Neutrophil (primary cell): ENCODE measurements around the gene UBE2O.

Experiments
- H3K27ac ChIP-seq: fragments of 200-600 bp; sonication (generic); 2 replicates; pipeline ENCODE4 v1.5.1; 2016; ENCODE audit warnings: mild to moderate bottlenecking, moderate library complexity
- H3K27me3 ChIP-seq: fragments of 200-600 bp; sonication (generic); 2 replicates; pipeline ENCODE4 v1.6.0; 2016; ENCODE audit warnings: mild to moderate bottlenecking
- H3K36me3 ChIP-seq: fragments of 200-600 bp; sonication (generic); 2 replicates; pipeline ENCODE4 v1.5.1; 2017
- H3K4me1 ChIP-seq, 2 experiments: fragments of 200-600 bp in 1 of 2; sonication (generic) in 1 of 2; 1 replicate in 1 of 2; 2 replicates in 1 of 2; pipeline versions ENCODE4 v1.5.1 to v1.6.1; 2013 to 2016; ENCODE audit warnings: low read depth in 1 of 2, low read length in 1 of 2, mild to moderate bottlenecking in 1 of 2, moderate library complexity in 1 of 2; ENCODE audit not compliant: control insufficient read depth in 1 of 2, insufficient read depth in 1 of 2
- H3K4me3 ChIP-seq, 2 experiments: fragments of 200-600 bp in 1 of 2; sonication (generic) in 1 of 2; 1 replicate in 1 of 2; 2 replicates in 1 of 2; pipeline ENCODE4 v1.5.1; 2013 to 2016; ENCODE audit warnings: low read depth in 1 of 2, low read length in 1 of 2, mild to moderate bottlenecking in 1 of 2, moderate library complexity in 1 of 2
- H3K9me3 ChIP-seq: fragments of 200-600 bp; sonication (generic); 2 replicates; pipeline ENCODE4 v1.5.1; 2016
- TF ChIP-seq, protein P1 (sequence below): fragments of 200-600 bp; sonication (generic); IDR thresholded peaks from 2 replicates; pipeline ENCODE4 v1.5.1; 2016; ENCODE audit warnings: antibody characterized with exemption

The UBE2O gene

GRCh38 chr17:76369379-76369778, 83.6 kb downstream of the UBE2O start:
- Histone ChIP-seq H3K4me3 (no peak overlapping the region), H3K27ac (no peak overlapping the region), H3K9me3 (no peaks in the 10 kb centered on the region), H3K4me1 (no peaks in the 10 kb centered on the region), H3K36me3 (no peaks in the 10 kb centered on the region), H3K27me3 (no peaks in the 10 kb centered on the region)
- TF ChIP-seq, protein P1, sequence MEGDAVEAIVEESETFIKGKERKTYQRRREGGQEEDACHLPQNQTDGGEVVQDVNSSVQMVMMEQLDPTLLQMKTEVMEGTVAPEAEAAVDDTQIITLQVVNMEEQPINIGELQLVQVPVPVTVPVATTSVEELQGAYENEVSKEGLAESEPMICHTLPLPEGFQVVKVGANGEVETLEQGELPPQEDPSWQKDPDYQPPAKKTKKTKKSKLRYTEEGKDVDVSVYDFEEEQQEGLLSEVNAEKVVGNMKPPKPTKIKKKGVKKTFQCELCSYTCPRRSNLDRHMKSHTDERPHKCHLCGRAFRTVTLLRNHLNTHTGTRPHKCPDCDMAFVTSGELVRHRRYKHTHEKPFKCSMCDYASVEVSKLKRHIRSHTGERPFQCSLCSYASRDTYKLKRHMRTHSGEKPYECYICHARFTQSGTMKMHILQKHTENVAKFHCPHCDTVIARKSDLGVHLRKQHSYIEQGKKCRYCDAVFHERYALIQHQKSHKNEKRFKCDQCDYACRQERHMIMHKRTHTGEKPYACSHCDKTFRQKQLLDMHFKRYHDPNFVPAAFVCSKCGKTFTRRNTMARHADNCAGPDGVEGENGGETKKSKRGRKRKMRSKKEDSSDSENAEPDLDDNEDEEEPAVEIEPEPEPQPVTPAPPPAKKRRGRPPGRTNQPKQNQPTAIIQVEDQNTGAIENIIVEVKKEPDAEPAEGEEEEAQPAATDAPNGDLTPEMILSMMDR, result no peak

GRCh38 chr17:76368545-76368944, 84.4 kb downstream of the UBE2O start:
- TF ChIP-seq, protein P1, result no peak
- Histone ChIP-seq H3K27me3 (no peaks in the 10 kb centered on the region), H3K27ac (no peak overlapping the region), H3K9me3 (no peaks in the 10 kb centered on the region), H3K36me3 (no peaks in the 10 kb centered on the region), H3K4me1 (no peaks in the 10 kb centered on the region), H3K4me3 (no peak overlapping the region)

DNA sequence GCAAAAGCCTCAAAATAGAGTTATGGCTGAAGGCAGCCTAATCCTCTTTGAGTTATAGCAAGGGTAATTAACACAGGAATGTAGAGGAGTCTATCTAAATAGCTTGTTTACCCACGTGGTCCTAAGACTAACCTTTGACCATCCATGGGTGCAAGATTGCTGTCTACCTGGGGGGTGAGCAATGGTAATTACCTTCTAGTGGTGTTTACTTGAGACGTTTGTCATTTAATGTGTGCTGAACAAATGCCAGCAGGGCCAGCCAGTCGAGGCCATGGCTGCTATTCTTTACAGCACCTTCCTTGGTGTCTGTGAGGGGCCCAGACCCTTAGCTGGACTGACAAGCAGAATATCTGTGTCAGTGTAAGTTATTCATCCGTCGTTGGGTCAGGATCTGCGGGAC, 85.3 kb downstream of the UBE2O start:
- Histone ChIP-seq H3K4me1 (no peaks in the 10 kb centered on the region), H3K9me3 (no peaks in the 10 kb centered on the region), H3K27ac (no peak overlapping the region), H3K27me3 (no peaks in the 10 kb centered on the region), H3K4me3 (no peak overlapping the region), H3K36me3 (no peaks in the 10 kb centered on the region)
- TF ChIP-seq, protein P1, result no peak

GRCh38 chr17:76366247-76366646, 86.7 kb downstream of the UBE2O start:
- TF ChIP-seq, protein P1, result no peak

GRCh38 chr17:76365256-76365903, 87.6 kb downstream of the UBE2O start:
- no peak overlapping the region for H3K27ac ChIP-seq
- H3K36me3 ChIP-seq, result no peaks in the 10 kb centered on the region
- no peaks in the 10 kb centered on the region for H3K4me1 ChIP-seq
- H3K4me3 ChIP-seq, result no peak overlapping the region
- no peaks in the 10 kb centered on the region for H3K27me3 ChIP-seq
- TF ChIP-seq, protein P1, result no peak
- H3K9me3 ChIP-seq, result no peaks in the 10 kb centered on the region

More at GRCh38 chr17:76366247-76366646, 86.7 kb downstream of the UBE2O start:
- H3K9me3 ChIP-seq, result no peaks in the 10 kb centered on the region
- no peaks in the 10 kb centered on the region for H3K4me1 ChIP-seq
- no peaks in the 10 kb centered on the region for H3K27me3 ChIP-seq
- no peaks in the 10 kb centered on the region for H3K36me3 ChIP-seq
- H3K4me3 ChIP-seq, result no peak overlapping the region
- no peak overlapping the region for H3K27ac ChIP-seq
